NCI-H345 treated with DMSO at 0.1 percent for 48 hours (cell line): ENCODE results near the gene GPR146.
"Not testable (repeated sequence)": the region's sequence is repeated elsewhere in the genome, so short reads cannot be mapped to it uniquely, and the experiment has no call there.

Source experiments
- DNase-seq: peaks from one replicate; lab custom pipeline; 2025; ENCODE audit not compliant: unreplicated experiment; lab: John Stamatoyannopoulos, UW

GPR146 gene

GRCh38 chr7:1074018-1074417 is 29.7 kb downstream of the GPR146 start:
- DNase-seq: not testable (repeated sequence)

- no peak for DNase-seq
These were observed 30.5 kb downstream of the GPR146 start for GRCh38 chr7:1074593-1075431.

- DNase-seq: no peak
These were observed 32.1 kb downstream of the GPR146 start for GRCh38 chr7:1076184-1077072.

- no peak for DNase-seq
These were observed 34.2 kb downstream of the GPR146 start for GRCh38 chr7:1078519-1078918.

GRCh38 chr7:1078985-1079384 is 34.6 kb downstream of the GPR146 start:
- no peak for DNase-seq

DNA sequence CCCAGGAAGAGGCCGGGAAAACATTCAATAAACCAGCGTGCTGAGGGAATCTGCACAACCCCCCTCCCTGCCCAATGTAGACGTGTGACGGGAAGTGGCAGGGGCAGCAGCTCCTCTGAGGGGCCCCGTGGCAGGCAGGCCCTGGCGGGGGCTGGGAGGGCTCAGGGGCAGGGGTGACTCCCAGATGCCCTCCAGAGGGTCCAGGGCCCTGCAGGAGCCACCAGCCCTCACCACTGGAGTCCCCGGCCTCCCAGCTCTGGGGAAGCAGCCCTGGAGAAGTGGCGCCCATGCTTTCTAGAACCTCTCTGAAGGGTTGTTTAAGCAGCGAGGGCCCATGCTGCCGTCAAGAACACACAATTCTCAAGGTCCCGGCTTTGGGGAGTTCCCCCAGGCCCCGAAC is 35.2 kb downstream of the GPR146 start:
- no peak for DNase-seq

- DNase-seq: no peak
These were observed 36.0 kb downstream of the GPR146 start for GRCh38 chr7:1080252-1080920.

DNA sequence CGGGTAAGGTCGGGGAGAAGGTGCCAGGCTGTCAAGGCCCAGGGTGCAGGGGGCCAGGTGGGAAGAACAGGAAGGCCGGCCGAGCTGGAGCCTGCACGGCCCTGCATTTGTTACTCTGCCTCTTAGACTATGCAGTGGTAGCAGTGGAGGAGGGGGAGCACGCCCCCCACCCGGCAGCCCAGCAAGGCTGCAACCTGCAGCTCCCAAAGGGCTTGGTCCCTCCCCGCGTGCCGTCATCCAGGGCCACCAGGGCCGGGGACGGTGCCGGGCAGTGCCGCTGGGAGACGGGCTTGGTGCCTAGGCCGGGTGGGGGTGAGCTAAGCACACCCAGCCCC is 36.5 kb downstream of the GPR146 start:
- no peak for DNase-seq

GRCh38 chr7:1081336-1081735 is 37.0 kb downstream of the GPR146 start:
- DNase-seq: no peak

DNA sequence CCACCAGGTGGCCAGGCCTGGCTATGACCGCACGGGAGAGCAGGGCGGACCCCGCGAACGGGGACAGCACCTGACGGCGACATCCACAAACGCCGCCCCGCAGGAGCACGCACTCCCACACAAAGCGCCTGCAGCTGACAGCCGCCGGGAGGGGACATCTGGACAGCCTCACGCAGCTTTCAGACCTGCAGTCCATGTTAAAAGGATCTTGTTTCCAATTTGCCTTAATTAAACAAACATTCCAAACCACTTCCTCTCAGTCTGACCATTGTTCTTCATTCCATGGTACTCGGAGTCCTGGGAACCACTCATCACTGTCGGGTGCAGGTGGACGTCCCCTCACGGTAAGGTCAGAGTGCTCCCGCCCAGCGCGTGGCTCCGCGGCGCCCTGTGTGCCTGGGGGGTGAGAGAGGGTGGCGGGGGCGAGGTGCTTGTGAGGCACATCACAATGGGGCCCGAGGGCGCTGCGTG is 37.6 kb downstream of the GPR146 start:
- peak; percentile 7 for DNase-seq

DNA sequence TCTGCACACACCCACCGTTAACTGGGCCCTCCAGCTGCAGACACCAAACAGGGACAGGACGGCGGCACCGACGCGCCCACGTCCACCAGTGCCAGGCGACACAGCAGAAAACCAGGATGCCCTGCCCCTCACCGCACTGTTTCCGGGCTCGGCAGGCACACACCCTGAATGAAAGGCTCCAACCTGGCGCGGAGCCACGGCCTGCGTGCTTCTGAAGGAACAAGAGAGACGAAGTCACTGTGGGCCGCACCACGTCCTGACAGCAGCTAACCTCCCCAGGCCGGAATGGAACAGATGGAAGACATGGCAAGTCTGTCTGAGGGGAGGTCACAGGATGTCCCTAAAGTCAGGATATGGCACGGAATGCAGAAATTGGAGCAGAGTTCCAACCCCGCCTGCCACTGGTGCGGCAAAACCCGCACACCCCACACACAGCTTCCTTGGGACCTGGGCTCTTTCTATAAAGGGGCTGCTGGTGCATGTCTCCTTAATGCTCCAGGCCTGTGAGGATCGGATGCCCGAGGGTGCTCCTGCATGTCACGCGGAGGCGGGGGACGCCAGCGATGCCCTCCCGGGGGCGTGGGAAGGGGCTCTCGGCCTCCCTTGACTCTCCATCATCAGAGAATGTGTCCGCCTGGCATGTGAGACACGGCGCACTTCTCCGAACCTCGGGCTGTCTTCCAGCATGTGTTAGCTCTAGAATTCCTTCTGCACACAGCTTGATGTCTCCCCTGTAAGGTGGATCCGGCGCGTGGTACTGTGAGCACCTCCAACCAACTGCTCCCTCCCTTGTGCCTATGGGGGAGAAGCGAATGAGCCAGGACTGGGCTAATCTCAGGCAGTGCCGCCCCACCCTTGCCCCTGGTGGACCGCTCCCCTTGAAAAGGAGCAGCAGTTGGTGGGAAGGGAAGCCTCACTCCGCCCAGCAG is 39.6 kb downstream of the GPR146 start:
- no peak for DNase-seq

DNA sequence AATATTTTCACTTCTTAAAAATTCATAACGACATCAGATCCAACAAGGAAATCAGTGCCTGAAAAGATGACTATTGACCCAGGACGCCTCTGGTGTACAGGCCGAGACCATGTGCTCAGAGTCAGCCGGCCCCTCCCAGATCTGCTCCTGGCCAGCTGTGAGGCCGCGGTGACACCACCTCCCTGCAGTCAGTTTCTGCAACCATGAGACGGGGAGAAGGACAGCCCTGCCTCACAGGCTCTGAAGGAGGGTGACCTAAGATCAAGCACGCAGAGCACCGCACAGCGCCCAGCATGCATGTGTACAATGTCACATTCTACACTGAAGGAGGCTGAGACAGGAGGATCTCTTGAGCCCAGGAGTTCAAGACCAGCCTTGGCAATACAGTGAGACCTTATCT is 40.9 kb downstream of the GPR146 start:
- DNase-seq: no peak

DNA sequence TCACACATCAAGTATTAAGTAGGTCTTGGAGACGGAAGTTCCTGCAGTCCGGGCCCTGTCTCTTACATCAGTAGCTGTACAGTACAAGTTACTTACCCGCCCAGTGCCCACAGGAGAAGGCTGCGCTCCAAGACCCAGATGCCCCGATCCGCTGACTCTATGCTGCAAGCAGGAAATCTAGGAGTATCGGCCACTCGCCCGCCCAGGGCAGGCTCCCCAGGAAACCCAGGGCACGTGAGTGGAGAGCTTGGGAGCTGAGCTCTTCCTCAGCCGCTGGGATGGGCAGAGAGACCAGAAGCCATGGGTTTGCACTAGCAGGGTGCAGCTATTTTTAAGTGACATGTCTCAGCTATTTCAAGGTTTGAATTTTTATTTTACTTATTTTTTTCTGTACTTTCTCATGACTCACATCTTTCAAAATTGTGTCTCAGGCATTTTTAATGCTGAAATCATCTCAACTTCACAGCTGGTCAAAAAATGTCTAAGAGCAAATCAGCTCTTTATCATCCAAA is 41.6 kb downstream of the GPR146 start:
- DNase-seq: no peak

DNA sequence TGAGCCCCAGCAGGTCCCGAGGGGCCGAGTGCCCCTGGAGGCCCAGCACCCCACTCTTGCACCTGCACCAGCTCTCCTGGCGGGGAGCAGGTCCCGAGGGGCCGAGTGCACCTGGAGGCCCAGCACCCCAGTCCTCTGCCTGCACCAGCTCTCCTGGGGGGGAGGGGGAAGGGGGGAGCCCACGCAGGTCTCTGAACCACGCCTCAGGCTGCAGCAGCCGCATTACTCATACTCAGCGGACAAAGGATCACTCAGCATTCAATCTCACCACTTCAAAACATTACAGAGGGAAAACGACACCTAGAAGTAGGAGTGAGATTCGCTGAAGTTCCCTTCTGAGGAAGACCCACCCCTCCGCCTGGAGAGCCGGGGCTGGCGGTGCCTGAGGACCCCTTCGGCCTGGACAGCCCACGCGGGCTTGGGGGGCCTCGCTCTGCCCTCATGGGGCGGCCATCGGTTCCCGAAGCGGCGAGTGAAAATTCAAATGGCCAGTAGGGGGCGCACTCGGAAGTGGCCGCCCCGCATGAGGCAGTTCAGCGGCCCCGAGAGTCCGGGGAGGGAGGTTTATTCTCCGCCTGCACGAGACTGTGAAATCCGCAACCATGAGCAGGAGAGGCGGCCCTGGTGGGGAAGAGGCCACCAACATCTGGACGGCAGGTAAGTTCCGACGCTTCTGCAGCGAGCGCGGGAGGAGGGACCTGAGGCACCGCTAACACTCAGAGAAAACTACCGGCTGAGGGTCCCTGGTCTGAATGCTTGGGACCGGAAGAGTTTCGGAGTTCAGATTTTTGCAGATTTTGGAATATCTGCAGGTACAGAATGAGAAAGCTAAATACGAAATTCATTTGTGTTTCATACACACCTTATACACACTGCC is 42.5 kb downstream of the GPR146 start:
- DNase-seq: no peak

- DNase-seq: no peak
These were observed 43.1 kb downstream of the GPR146 start for GRCh38 chr7:1087465-1087814.

DNA sequence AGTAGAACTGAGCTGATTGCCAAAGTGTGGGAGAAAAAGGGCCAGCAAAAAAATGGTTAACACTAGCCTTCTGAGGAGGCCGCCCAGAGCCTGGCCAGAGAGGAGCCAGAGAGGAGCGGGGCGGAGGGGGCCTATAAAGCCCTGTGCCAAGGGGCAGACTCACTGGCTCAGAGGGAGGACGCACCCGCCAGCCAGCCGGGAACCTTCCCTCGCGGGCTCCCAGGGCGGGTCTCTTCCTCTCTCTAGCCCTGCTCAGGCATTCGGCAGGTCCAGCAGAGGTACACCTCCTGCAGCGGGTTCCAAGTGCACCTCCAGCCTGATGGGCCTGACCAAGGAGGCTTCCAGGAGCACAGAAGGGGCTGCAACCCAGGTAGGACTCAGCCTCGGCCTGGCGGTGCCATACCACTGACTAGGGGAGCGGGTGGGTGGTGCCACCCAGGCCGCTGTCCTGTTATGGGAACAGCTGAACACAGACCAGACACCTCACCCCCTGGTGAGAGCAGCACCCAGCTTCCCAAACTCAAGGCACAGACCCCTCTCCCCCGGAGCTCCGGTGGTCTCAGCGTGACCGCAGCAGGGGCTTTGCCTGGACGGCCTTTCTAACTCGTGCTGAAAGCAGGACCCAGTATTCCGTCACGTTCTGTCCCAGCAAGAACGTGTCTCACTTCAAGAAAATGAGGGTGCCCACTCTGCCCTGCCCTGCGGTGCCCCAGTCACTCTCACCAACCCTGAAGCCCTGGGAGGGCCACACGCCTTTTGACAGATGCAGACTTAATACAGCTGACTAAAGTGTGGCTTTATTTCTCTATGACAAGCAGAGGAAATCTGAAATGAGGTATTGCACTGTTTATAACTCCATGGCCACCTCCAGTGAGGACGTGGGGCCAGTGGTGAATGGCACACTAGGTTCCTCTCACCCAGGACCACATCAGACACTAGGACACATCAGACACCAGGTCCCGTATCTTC is 43.9 kb downstream of the GPR146 start, which contains the start of gene GPER1:
Gene GPER1, plus strand, starts transcription at position 162 of the 969 bp plus-strand sequence. CDS start 3,616 bp downstream, outside the sequence.
- no peak for DNase-seq

DNA sequence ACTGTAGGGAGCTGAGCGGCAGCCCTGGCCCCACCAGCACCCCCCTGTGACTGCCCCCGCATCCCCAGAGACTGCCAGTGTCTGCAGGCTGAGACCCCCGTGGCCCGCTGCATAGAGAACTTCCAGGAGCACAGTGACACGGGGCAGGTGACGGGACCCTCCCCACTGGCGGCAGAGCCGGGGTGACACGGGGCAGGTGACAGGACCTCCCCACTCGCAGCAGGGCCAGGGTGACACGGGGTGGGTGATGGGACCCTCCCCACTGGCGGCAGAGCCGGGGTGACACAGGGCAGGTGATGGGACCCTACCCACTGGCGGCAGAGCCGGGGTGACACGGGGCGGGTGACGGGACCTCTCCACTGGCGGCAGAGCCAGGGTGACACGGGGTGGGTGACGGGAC is 45.9 kb downstream of the GPR146 start:
- DNase-seq: no peak
